Lung microvascular endothelial cell (primary cell): Measurements from ENCODE around the gene GRSF1. TPM values are rescaled to one million over a fixed set of nuclear protein-coding genes. Genes with fewer than 3 reads are reported as not detected.

ENCODE experiments used
- total RNA-seq: library from RNA; depleted of rRNA; stranded (reverse); fragments of >200 nt; gene quantifications from 2 replicates; pipeline ENCODE4 v1.2.1, GENCODE V29; 2014

GRSF1 gene
- total RNA-seq, 1 donor from 2014 or later = 34.9 TPM

Other genes with a start within 250 kb of the GRSF1 start
- not detected in 2 replicates for gene AMBN, start 247.6 kb downstream of the GRSF1 start, total RNA-seq
- not detected in 2 replicates for gene ENAM, start 211.1 kb downstream of the GRSF1 start, total RNA-seq
- gene JCHAIN, start 173.4 kb downstream of the GRSF1 start, total RNA-seq = not detected in 2 replicates
- 10.7 and 15.5 TPM in 2 replicates for gene UTP3, start 151.4 kb downstream of the GRSF1 start, total RNA-seq
- 21.8 and 30.2 TPM in 2 replicates for gene RUFY3, start 117.9 kb downstream of the GRSF1 start, total RNA-seq
- 7.6 and 9.5 TPM in 2 replicates for gene MOB1B, start 62.5 kb upstream of the GRSF1 start, total RNA-seq
- 14.2 and 23.8 TPM in 2 replicates for gene DCK, start 153.8 kb upstream of the GRSF1 start, total RNA-seq